Skeletal muscle satellite cell (primary cell): ENCODE data around the gene CD8A.

Experiments used
- H3K27me3 ChIP-seq: 2 replicates; pipeline ENCODE4 v1.7.0; 2013; ENCODE audit warnings: low read length; ENCODE audit not compliant: control insufficient read depth, insufficient read depth
- H3K36me3 ChIP-seq: 2 replicates; pipeline ENCODE4 v1.7.0; 2013; ENCODE audit warnings: mild to moderate bottlenecking, control low read depth, low read length; ENCODE audit not compliant: insufficient read depth
- H3K4me1 ChIP-seq: 2 replicates; pipeline ENCODE4 v1.7.0; 2013; ENCODE audit warnings: low read length; ENCODE audit not compliant: control insufficient read depth, insufficient read depth
- H3K4me2 ChIP-seq: 2 replicates; pipeline ENCODE4 v1.7.0; 2013; ENCODE audit warnings: mild to moderate bottlenecking, low read length
- H3K4me3 ChIP-seq: 2 replicates; pipeline ENCODE4 v1.7.0; 2013; ENCODE audit warnings: low read length
- H3K9ac ChIP-seq: 2 replicates; pipeline ENCODE4 v1.7.0; 2013; ENCODE audit warnings: mild to moderate bottlenecking, low read depth, low read length, moderate library complexity
- H3K9me3 ChIP-seq: replicated peaks from 2 replicates; pipeline ENCODE4 v1.7.0; 2013; ENCODE audit warnings: mild to moderate bottlenecking, control low read depth, low read length

Gene CD8A

DNA sequence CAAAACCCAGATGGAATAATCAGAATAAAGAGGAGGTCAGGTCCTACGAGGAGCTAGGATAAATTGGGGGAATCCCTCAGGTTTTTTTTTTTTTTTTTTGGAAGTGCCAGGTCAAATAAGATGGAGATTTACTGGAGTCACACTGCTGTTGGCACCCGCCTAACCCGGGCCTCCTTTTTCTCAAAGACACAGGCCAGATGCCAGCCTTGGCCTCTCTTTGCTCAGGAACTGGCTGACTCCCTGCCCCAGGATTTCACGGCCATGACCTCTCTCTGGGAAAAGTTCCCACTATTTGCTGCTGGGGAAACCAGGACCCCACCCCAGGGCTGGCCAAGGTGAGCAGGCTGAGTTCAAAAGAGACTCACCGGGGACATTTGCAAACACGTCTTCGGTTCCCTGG, 2.5 kb downstream of the CD8A start:
- no peak overlapping the region for H3K4me2 ChIP-seq
- H3K27me3 ChIP-seq, result peaks cover 72% of the 10 kb centered on the region
- no peak overlapping the region for H3K4me3 ChIP-seq
- H3K9me3 ChIP-seq, result no peaks in the 10 kb centered on the region
- H3K9ac ChIP-seq, result no peak overlapping the region
- peaks cover 5% of the 10 kb centered on the region for H3K4me1 ChIP-seq
- H3K36me3 ChIP-seq, result no peaks in the 10 kb centered on the region

- H3K27me3 ChIP-seq, result peaks cover 69% of the 10 kb centered on the region
- no peak overlapping the region for H3K4me2 ChIP-seq
- no peaks in the 10 kb centered on the region for H3K36me3 ChIP-seq
- no peak overlapping the region for H3K4me3 ChIP-seq
- peaks cover 5% of the 10 kb centered on the region for H3K4me1 ChIP-seq
- H3K9me3 ChIP-seq, result no peaks in the 10 kb centered on the region
- H3K9ac ChIP-seq, result no peak overlapping the region
Measured at GRCh38 chr2:86787736-86788135, 3.0 kb downstream of the CD8A start.

DNA sequence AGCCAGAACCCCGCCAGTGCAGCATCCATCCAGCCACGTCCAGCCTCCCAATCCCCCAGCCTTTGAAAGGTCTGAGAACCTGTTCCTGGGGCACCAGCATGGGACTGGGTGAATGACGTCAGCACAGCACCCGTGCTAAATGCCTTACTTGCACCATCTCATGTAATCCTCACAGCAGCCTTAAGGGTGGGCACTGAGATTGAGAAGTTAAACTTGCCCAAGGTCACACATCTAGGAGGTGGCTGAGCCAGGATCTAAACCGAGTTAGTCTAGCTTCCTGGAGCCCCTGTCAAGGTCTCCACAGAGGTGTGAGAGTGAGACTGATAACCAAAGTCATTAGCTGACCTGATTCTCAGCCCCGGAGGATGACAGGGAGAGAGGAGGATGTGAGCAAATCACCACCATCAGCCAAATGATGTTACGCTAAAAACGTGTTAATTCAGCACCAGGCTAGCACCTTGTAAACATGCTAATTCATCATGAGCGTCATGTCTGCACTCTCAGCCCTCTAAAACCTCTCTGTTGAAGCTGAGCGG, 4.6 kb downstream of the CD8A start:
- Histone ChIP-seq H3K4me2 (no peak overlapping the region), H3K9me3 (no peaks in the 10 kb centered on the region), H3K27me3 (peaks cover 60% of the 10 kb centered on the region), H3K9ac (no peak overlapping the region), H3K4me3 (no peak overlapping the region), H3K4me1 (peaks cover 5% of the 10 kb centered on the region), H3K36me3 (no peaks in the 10 kb centered on the region)

- no peaks in the 10 kb centered on the region for H3K9me3 ChIP-seq
- H3K4me1 ChIP-seq, result peaks cover 5% of the 10 kb centered on the region
- no peak overlapping the region for H3K9ac ChIP-seq
- H3K36me3 ChIP-seq, result no peaks in the 10 kb centered on the region
- H3K4me2 ChIP-seq, result no peak overlapping the region
- peaks cover 55% of the 10 kb centered on the region for H3K27me3 ChIP-seq
- H3K4me3 ChIP-seq, result no peak overlapping the region
Measured at GRCh38 chr2:86785456-86785855, 5.3 kb downstream of the CD8A start.

DNA sequence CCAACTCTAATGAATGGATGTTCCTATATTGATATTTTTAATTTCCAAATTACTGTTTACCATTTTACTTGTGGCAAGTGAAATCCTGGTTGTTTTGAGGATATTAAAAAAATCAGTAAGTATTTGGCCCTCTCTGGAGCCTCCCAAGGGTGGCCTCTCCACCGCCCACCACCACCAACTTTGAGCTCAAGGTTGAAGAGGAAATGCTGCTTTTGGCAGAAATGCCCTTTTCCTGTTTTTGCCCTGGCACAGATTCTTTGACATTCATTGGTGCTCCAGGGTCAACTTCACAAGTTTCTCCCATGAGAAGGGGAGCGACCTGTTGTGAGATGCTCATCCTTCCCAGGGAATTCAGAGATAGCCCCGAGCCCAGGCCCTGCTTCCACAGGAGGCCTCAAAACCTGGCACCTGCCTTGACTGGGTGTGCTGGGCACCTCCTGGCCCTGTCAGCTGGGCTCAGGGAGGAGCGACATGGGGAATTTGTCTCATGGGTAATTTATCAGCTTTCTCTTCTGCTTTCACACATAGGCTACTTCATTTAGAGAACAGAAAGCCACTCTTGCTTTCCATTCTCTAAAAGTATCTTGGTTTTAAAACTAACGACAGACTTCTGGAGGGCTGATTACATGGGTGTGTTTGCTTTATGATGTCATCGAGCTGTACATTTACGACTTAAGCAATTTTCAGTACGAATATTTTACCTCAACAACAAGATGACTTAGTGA, 6.9 kb downstream of the CD8A start:
- no peaks in the 10 kb centered on the region for H3K9me3 ChIP-seq
- H3K4me3 ChIP-seq, result no peak overlapping the region
- H3K4me1 ChIP-seq, result peaks cover under 1% of the 10 kb centered on the region
- no peak overlapping the region for H3K9ac ChIP-seq
- no peak overlapping the region for H3K4me2 ChIP-seq
- H3K36me3 ChIP-seq, result no peaks in the 10 kb centered on the region
- H3K27me3 ChIP-seq, result peaks cover 40% of the 10 kb centered on the region

DNA sequence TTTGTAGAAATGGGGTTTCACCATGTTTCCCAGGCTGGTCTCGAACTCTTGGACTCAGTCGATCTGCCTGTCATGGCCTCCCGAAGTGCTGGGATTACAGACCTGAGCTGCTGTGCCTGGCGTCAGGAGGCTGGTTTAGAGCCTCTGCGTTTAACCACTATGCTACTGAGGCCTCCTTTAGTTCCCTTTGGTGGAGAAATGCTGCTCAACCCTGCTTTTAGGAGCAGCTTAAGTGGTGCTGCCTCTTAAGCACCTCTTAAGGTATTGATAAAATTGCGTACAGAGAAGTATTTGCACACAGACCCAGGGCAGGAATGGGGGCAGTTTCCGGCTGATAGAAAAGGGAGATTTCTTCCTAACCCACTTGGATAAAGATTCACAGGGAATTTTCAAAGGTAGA, 8.0 kb downstream of the CD8A start:
- Histone ChIP-seq H3K9me3 (no peaks in the 10 kb centered on the region), H3K4me1 (no peaks in the 10 kb centered on the region), H3K36me3 (no peaks in the 10 kb centered on the region), H3K9ac (no peak overlapping the region), H3K27me3 (peaks cover 29% of the 10 kb centered on the region), H3K4me3 (no peak overlapping the region), H3K4me2 (no peak overlapping the region)

DNA sequence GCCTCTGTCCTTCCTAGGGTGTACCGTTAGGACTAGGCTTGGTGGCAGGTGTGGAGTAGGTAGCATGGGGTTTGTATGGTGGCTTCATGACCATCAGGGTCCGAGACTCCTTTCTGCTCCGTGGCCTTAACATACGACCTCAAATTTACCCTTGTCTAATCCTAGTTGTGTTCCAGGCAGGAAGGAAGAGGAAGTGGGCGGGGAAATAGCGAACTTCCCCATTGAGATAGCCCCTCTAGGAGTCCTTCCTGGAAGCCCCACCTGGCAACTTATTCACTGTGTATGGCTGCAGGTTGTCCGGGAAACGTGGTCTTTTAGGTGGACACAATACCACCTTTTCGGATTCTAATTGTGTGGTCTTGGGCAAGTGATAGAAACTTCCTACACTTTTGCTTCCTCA, 9.3 kb downstream of the CD8A start:
- no peaks in the 10 kb centered on the region for H3K9me3 ChIP-seq
- no peaks in the 10 kb centered on the region for H3K4me1 ChIP-seq
- H3K36me3 ChIP-seq, result no peaks in the 10 kb centered on the region
- no peak overlapping the region for H3K4me2 ChIP-seq
- H3K27me3 ChIP-seq, result peaks cover 21% of the 10 kb centered on the region
- no peak overlapping the region for H3K4me3 ChIP-seq
- no peak overlapping the region for H3K9ac ChIP-seq

GRCh38 chr2:86779971-86780370, 10.7 kb downstream of the CD8A start:
- H3K36me3 ChIP-seq, result no peaks in the 10 kb centered on the region
- no peak overlapping the region for H3K4me3 ChIP-seq
- H3K27me3 ChIP-seq, result peaks cover 10% of the 10 kb centered on the region
- no peaks in the 10 kb centered on the region for H3K4me1 ChIP-seq
- no peaks in the 10 kb centered on the region for H3K9me3 ChIP-seq
- H3K9ac ChIP-seq, result no peak overlapping the region
- H3K4me2 ChIP-seq, result no peak overlapping the region

DNA sequence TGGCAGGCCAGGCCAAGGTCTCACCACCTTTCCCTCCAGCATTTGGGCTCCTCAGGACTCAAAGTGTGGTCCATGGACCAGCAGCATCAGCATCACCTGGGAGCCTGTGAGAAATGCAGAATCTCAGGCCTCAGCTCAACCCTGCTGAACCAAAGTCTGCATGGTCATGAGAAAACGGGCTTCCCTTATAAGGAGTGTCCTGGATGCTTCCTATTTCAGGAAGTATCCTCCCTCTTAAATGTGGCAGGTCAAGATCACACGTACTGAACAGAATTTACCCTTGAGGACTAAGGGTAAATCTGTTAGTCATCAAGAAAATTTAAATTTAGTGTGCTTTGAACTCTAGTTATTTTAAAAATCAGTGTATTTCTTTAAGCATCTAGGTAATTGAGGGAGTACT, 11.8 kb downstream of the CD8A start:
- Histone ChIP-seq H3K36me3 (peaks cover 7% of the 10 kb centered on the region), H3K4me2 (no peak overlapping the region)

GRCh38 chr2:86776532-86776931, 14.2 kb downstream of the CD8A start:
- Histone ChIP-seq H3K4me3 (no peak overlapping the region), H3K4me2 (no peak overlapping the region), H3K9me3 (no peaks in the 10 kb centered on the region), H3K9ac (no peak overlapping the region), H3K36me3 (peaks cover 9% of the 10 kb centered on the region), H3K27me3 (peaks cover 5% of the 10 kb centered on the region), H3K4me1 (no peaks in the 10 kb centered on the region)

More for the DNA sequence above, 11.8 kb downstream of the CD8A start:
- Histone ChIP-seq H3K4me3 (no peak overlapping the region), H3K27me3 (peaks cover 7% of the 10 kb centered on the region), H3K9ac (no peak overlapping the region), H3K9me3 (no peaks in the 10 kb centered on the region), H3K4me1 (no peaks in the 10 kb centered on the region)

- no peaks in the 10 kb centered on the region for H3K27me3 ChIP-seq
- peaks cover 17% of the 10 kb centered on the region for H3K36me3 ChIP-seq
- no peak overlapping the region for H3K4me3 ChIP-seq
- no peak overlapping the region for H3K4me2 ChIP-seq
- no peak overlapping the region for H3K9ac ChIP-seq
- no peaks in the 10 kb centered on the region for H3K9me3 ChIP-seq
- no peaks in the 10 kb centered on the region for H3K4me1 ChIP-seq
Measured at GRCh38 chr2:86775338-86775737, 15.4 kb downstream of the CD8A start.

- no peak overlapping the region for H3K4me3 ChIP-seq
- H3K9me3 ChIP-seq, result no peaks in the 10 kb centered on the region
- H3K4me1 ChIP-seq, result no peaks in the 10 kb centered on the region
- H3K9ac ChIP-seq, result no peak overlapping the region
- H3K36me3 ChIP-seq, result peaks cover 20% of the 10 kb centered on the region
- no peak overlapping the region for H3K4me2 ChIP-seq
- H3K27me3 ChIP-seq, result no peaks in the 10 kb centered on the region
Measured at GRCh38 chr2:86774862-86775261, 15.9 kb downstream of the CD8A start.
